ENCODE results near the gene HSPB8. TPM values are rescaled to one million over a fixed set of nuclear protein-coding genes. Genes with fewer than 3 reads are reported as not detected.
A peak's percentile ranks its signal among the peaks of the same experiment; 100 is the strongest.

HSPB8 gene
- total and polyA plus RNA-seq, 2 experiments from 2014 or later: 15.3 to 17.8 TPM

- Histone ChIP-seq H3K9ac (no peak overlapping the region), H3K27me3 (replicated peaks; ENCODE audit: insufficient read depth) (no peaks in the 10 kb centered on the region), H3K4me2 (ENCODE audit: unreplicated experiment) (no peak overlapping the region), H3F3A (ENCODE audit: insufficient read depth) (no peaks in the 10 kb centered on the region), H3K4me1 (ENCODE audit: insufficient read depth) (no peaks in the 10 kb centered on the region), H3K9me2 (ENCODE audit: insufficient read depth) (no peaks in the 10 kb centered on the region), H3K79me2 (ENCODE audit: insufficient read depth) (no peaks in the 10 kb centered on the region), H2AFZ (no peak overlapping the region), H3K27ac (no peak overlapping the region), H3K4me3 (no peak overlapping the region), H4K20me1 (ENCODE audit: insufficient read depth) (no peaks in the 10 kb centered on the region), H3K9me3 (ENCODE audit: low read depth) (no peaks in the 10 kb centered on the region), H3K36me3 (ENCODE audit: low read depth) (no peaks in the 10 kb centered on the region)
- no peak for DNase-seq
- in situ Hi-C loops (cut with MboI): no loop called here
- WGBS, 2 experiments (ENCODE audit: low coverage in 1 of 2, low lambda C conversion rate in 2 of 2, missing lambda C conversion rate in 2 of 2): 31 to 37% methylated on average over 5 of the region's 5 CpGs
- TF ChIP-seq EZH2 (IDR thresholded peaks at IDR 0.05; ENCODE audit: insufficient read depth, poor library complexity, severe bottlenecking) (no peak), EZH2phosphoT487 (IDR thresholded peaks at IDR 0.05; ENCODE audit: insufficient read depth, low read depth) (no peak)
Observed at GRCh38 chr12:119222222-119222951, 43.7 kb downstream of the HSPB8 start.

- TF ChIP-seq EZH2phosphoT487 (IDR thresholded peaks at IDR 0.05; ENCODE audit: insufficient read depth, low read depth) (no peak), EZH2 (IDR thresholded peaks at IDR 0.05; ENCODE audit: insufficient read depth, poor library complexity, severe bottlenecking) (no peak)
- Histone ChIP-seq H3K9me2 (ENCODE audit: insufficient read depth) (no peaks in the 10 kb centered on the region), H3K79me2 (ENCODE audit: insufficient read depth) (no peaks in the 10 kb centered on the region), H3K9ac (no peak overlapping the region), H2AFZ (no peak overlapping the region), H3K27me3 (replicated peaks; ENCODE audit: insufficient read depth) (no peaks in the 10 kb centered on the region), H3K4me3 (no peak overlapping the region), H3K27ac (no peak overlapping the region), H3K36me3 (ENCODE audit: low read depth) (no peaks in the 10 kb centered on the region), H3K4me2 (ENCODE audit: unreplicated experiment) (no peak overlapping the region), H3K9me3 (ENCODE audit: low read depth) (no peaks in the 10 kb centered on the region), H3F3A (ENCODE audit: insufficient read depth) (no peaks in the 10 kb centered on the region), H4K20me1 (ENCODE audit: insufficient read depth) (no peaks in the 10 kb centered on the region), H3K4me1 (ENCODE audit: insufficient read depth) (no peaks in the 10 kb centered on the region)
- in situ Hi-C loops (cut with MboI): no loop called here
- 15 to 19% methylated on average over 4 of the region's 4 CpGs for WGBS, 2 experiments (ENCODE audit: low coverage in 1 of 2, low lambda C conversion rate in 2 of 2, missing lambda C conversion rate in 2 of 2)
- no peak for DNase-seq
Observed at GRCh38 chr12:119225454-119225853, 46.7 kb downstream of the HSPB8 start.

- in situ Hi-C loops (cut with MboI): no loop called here
- H2AFZ ChIP-seq: no peak overlapping the region
- no peaks in the 10 kb centered on the region for H3K4me1 ChIP-seq (ENCODE audit: insufficient read depth)
- H3K36me3 ChIP-seq (ENCODE audit: low read depth): no peaks in the 10 kb centered on the region
- no peak overlapping the region for H3K4me2 ChIP-seq (ENCODE audit: unreplicated experiment)
- no peaks in the 10 kb centered on the region for H4K20me1 ChIP-seq (ENCODE audit: insufficient read depth)
- 34 to 42% methylated on average over 3 of the region's 3 CpGs for WGBS, 2 experiments (ENCODE audit: low coverage in 1 of 2, low lambda C conversion rate in 2 of 2, missing lambda C conversion rate in 2 of 2)
- no peak overlapping the region for H3K27ac ChIP-seq
- H3F3A ChIP-seq (ENCODE audit: insufficient read depth): no peaks in the 10 kb centered on the region
- no peak overlapping the region for H3K4me3 ChIP-seq
- no peaks in the 10 kb centered on the region for H3K79me2 ChIP-seq (ENCODE audit: insufficient read depth)
- no peaks in the 10 kb centered on the region for H3K9me2 ChIP-seq (ENCODE audit: insufficient read depth)
- no peaks in the 10 kb centered on the region for H3K27me3 ChIP-seq (replicated peaks; ENCODE audit: insufficient read depth)
- H3K9me3 ChIP-seq (ENCODE audit: low read depth): no peaks in the 10 kb centered on the region
- H3K9ac ChIP-seq: no peak overlapping the region
- TF ChIP-seq EZH2phosphoT487 (IDR thresholded peaks at IDR 0.05; ENCODE audit: insufficient read depth, low read depth) (no peak), EZH2 (IDR thresholded peaks at IDR 0.05; ENCODE audit: insufficient read depth, poor library complexity, severe bottlenecking) (no peak)
- DNase-seq: peak; percentile 6
Observed at GRCh38 chr12:119227292-119227691, 48.6 kb downstream of the HSPB8 start.

- Histone ChIP-seq H3F3A (ENCODE audit: insufficient read depth) (no peaks in the 10 kb centered on the region), H2AFZ (no peak overlapping the region), H3K4me3 (no peak overlapping the region), H3K79me2 (ENCODE audit: insufficient read depth) (no peaks in the 10 kb centered on the region), H3K27ac (no peak overlapping the region), H3K27me3 (replicated peaks; ENCODE audit: insufficient read depth) (no peaks in the 10 kb centered on the region), H3K9me3 (ENCODE audit: low read depth) (no peaks in the 10 kb centered on the region), H3K36me3 (ENCODE audit: low read depth) (no peaks in the 10 kb centered on the region), H3K4me2 (ENCODE audit: unreplicated experiment) (no peak overlapping the region), H4K20me1 (ENCODE audit: insufficient read depth) (no peaks in the 10 kb centered on the region), H3K9me2 (ENCODE audit: insufficient read depth) (no peaks in the 10 kb centered on the region), H3K4me1 (ENCODE audit: insufficient read depth) (no peaks in the 10 kb centered on the region), H3K9ac (no peak overlapping the region)
- no peak for DNase-seq
- in situ Hi-C loops (cut with MboI): no loop called here
- TF ChIP-seq EZH2phosphoT487 (IDR thresholded peaks at IDR 0.05; ENCODE audit: insufficient read depth, low read depth) (no peak), EZH2 (IDR thresholded peaks at IDR 0.05; ENCODE audit: insufficient read depth, poor library complexity, severe bottlenecking) (no peak)
- WGBS, 2 experiments (ENCODE audit: low coverage in 1 of 2, low lambda C conversion rate in 2 of 2, missing lambda C conversion rate in 2 of 2): 50 to 70% methylated on average over 2 of the region's 2 CpGs
Observed at GRCh38 chr12:119229205-119229604, 50.5 kb downstream of the HSPB8 start.
